HG03103 (cell line): ENCODE results near the gene INTS7.

Experiments used
- ATAC-seq: cut with Tn5 transposase; IDR thresholded peaks from one replicate; pipeline ENCODE4 v1.9.1; 2021; ENCODE audit warnings: low read depth; ENCODE audit not compliant: unreplicated experiment

The INTS7 gene, protein sequence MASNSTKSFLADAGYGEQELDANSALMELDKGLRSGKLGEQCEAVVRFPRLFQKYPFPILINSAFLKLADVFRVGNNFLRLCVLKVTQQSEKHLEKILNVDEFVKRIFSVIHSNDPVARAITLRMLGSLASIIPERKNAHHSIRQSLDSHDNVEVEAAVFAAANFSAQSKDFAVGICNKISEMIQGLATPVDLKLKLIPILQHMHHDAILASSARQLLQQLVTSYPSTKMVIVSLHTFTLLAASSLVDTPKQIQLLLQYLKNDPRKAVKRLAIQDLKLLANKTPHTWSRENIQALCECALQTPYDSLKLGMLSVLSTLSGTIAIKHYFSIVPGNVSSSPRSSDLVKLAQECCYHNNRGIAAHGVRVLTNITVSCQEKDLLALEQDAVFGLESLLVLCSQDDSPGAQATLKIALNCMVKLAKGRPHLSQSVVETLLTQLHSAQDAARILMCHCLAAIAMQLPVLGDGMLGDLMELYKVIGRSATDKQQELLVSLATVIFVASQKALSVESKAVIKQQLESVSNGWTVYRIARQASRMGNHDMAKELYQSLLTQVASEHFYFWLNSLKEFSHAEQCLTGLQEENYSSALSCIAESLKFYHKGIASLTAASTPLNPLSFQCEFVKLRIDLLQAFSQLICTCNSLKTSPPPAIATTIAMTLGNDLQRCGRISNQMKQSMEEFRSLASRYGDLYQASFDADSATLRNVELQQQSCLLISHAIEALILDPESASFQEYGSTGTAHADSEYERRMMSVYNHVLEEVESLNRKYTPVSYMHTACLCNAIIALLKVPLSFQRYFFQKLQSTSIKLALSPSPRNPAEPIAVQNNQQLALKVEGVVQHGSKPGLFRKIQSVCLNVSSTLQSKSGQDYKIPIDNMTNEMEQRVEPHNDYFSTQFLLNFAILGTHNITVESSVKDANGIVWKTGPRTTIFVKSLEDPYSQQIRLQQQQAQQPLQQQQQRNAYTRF

DNA sequence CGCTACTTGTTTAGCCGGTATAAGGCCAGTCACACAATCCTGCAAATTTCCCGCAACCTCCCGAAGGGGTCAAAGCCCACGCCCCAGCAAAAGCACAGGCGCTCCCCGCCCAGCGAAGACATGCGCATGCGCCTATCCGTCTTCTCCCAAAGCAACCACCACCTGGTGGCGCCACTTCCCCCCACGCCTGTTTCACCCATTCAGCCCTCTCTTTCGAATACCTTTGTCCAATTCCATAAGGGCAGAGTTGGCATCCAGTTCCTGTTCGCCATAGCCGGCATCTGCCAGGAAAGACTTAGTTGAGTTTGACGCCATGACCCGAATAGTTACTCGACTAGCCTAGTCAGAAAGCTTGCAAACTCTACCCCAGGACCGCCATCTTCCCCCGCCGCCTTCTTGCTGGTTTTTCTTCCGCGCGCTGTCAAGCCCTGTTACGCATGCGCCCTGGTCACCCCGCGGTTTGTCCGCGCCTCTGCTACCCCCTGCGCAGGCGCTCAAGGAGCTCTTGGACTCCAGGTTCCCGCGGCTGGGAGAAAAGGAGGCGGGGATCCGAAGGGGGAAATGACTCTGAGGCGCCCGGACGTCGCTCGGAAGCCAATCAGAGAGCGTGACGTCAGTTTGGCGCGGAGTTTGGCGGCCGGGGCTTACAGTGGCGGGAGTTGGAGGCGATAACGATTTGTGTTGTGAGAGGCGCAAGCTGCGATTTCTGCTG lies at the start of gene INTS7, which contains the start of gene DTL:
INTS7 (minus strand) TSS at position 435 of the 712 bp plus-strand sequence; CDS start at position 315, 120 bp downstream.
DTL (plus strand) TSS at position 626 of the 712 bp plus-strand sequence. CDS start 143 bp downstream, outside the sequence.
- ATAC-seq, result peak; percentile 63

DNA sequence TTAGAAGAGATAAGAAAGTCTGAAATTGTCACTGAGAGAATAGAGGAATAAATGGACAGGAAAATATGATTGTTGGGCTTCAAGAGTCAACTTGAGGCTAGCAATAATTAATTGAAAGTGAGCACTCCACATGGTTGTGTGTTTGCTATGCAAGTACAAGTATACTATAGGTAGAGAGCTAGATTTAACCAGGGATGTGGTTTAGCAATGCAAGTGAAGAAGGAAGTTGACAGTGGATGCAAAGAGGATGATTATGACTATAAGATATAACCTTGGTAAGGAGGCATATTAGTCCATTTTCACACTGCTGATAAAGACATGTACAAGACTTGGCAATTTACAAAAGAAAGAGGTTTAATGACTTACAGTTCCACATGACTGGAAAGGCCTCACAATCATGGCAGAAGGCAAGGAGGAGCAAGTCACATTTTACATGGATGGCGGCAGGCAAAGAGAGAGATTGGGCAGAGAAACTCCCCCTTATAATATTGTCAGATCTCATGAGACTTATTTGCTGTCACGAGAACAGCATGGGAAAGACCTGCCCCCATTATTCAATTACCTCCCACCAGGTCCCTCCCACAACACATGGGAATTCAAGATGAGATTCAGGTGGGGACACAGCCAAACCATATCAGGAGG lies 47.5 kb upstream of the INTS7 start:
- no peak for ATAC-seq

DNA sequence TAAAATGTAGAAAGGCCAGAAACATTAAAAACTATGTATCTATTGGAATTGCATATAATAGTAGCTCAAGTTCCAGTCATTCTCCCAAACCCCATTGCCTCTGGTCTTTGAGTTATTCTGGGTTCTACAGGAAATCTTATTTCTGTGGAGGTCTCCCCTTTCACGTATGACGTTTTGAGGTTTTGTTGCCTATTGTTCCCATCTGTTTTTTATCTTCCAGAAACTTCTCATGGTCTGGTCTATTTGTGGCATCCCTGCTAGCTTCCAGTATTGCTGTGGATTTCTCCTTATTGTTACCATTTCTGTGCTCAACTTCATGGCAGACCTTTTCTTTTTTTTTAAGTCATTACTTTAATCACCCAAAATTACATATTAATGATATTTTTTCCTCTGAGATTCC lies 43.5 kb upstream of the INTS7 start:
- ATAC-seq, result no peak

DNA sequence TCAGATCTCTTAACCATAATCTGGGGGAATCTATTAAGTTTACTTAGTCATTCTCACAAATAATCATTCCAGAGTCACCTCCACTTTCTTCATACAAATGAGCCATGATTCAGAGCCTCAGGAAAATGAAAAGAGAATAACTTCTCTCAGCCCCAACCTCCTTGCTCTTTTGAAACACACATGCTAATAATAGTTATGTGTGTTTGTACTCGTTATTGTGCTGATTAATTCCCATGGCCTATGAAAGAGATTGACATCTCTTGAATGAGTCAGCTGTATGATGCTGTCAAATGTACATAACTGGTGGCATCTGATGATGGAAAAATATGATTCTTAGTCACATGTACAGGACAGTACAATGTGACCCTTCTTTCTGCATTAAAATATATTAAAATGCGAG lies 41.7 kb upstream of the INTS7 start:
- no peak for ATAC-seq

DNA sequence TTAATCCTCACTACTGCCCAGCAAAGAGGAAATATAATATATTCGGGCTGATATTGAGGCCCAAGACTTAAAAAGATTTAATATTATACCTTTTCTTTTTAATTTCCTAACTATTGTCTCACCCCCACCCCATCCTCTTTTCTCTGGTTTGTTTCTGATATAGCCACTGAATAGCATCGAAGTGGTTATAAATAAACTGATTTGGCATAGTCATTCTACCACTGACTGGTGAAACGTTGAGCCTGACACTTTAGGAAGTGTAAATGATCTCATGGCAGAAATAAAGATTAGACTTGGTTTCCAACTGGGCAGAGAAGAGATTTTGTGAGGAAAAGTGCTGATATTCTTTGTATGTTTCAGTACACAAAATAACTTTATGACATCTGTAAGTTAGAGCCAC lies 39.5 kb upstream of the INTS7 start:
- no peak for ATAC-seq

DNA sequence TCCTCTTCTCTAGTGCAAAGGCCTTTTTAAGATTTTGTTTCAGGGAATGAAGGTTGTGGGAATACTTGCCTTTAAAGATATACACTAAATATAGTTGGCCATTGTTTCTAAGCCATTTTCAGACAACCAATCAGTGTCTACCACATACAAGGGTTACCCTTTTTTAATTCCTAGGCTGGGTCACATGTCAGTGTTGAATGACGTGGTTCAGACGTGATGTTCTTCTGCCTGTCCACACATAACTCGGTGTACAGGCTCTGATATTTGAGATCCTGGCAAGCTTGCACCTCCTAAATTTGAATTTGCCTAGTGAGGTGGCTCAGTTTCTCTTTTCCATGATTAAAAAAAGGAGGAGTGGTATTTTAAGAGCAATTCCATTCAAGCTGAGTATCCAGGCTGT lies 39.0 kb upstream of the INTS7 start:
- ATAC-seq, result no peak

DNA sequence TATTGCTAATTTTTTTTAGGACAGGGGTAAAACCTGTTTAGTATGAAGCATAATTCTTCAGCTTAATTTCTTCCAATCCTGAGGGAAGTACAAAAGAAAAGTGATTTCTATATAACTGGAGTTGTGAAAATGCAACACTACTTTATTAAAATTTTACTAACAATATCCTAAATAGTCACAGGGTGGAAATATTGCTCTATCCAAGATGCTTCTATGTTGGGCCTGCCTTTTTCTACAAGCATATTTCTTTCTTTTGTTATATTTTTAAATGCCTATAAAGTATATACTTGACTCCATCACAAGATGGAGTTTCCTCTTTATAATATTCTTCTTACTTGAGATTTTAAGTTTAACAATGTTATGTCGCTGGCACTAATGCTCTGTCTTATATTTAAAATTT lies 38.1 kb upstream of the INTS7 start:
- no peak for ATAC-seq

DNA sequence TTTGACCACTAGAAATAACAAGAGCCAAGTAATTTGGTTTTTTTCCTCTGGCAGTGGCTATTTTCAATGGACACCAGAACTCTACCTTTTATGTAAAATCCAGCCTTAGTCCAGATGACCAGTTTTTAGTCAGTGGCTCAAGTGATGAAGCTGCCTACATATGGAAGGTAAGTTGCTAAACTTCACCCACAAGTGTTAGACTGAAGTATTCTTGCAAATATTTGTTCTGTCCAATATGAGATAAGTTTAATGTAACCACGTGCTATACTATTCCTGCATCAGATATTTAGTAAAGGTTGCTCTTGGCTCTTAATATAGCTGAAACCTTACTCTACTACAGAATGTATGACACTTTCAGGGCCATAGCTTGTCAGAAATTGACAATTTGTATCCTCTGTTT lies 36.7 kb upstream of the INTS7 start:
- no peak for ATAC-seq

DNA sequence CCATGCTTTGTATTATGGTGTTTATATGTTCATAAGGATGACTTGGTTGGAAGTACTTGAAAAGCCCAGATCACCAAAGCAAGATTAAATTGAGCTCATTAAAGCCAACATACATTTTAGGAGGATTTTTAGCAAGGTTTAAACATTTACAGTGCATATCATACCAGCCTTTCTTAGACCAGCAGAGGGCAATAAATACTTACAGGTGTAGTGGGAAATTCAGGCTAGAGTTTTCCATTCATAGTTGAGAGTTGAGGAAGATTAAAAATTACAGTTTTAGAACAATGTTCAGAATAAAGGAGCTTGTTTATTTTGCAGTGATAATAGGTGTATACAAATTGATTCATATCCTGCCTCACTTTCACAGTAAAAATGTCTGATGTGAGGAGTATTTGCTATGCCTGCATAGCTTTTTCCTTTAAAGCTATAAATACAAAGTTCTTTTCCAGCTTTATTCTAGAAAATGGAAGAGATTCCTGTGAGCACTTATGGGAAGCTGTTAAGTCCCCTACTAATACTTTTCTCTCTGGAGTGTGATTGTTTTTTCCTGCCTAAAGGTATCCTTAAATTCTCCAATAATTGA lies 35.5 kb upstream of the INTS7 start:
- no peak for ATAC-seq

DNA sequence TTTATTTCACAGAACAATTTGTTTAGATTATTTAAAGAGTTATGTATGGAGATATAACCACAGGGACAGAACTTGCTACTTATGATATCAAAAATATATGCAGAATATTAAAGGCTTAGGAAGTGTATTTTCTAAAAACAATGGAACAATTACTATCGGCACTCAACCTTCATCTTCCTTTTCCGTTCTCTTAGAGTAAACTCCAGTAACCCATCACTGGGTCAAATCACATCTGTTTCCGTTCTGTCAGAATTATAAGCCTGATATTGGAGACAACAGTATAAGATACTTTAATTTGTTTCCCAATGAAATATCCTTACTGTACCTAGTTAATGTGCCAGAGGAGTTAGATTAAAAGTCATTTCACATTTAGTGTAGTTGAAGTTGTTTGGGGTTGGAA lies 32.4 kb upstream of the INTS7 start:
- no peak for ATAC-seq

DNA sequence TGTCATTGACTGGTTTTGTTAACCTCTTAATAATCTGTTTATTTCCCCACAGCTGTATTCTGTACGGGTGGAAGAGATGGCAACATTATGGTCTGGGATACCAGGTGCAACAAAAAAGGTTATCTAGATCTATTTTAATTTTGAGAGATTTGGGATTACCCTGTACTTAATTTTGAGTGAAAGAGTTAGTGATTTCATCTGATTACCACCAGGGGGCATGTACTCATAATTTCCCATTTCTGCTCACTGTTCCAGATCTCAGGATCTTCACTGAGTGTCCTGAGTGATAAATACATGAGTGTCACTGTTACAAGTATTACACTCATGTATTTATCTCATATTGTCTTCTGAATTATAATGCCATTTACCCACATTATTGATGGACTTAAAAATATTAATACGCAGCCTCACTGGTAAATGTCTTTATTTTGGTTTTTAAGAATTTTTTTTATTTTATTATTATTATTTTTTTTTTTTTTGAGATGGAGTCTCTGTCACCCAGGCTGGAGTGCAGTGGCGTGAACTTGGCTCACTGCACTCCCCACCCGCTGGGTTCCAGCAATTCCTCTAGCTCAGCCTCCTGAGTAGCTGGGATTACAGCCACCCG lies 27.6 kb upstream of the INTS7 start:
- ATAC-seq, result no peak

DNA sequence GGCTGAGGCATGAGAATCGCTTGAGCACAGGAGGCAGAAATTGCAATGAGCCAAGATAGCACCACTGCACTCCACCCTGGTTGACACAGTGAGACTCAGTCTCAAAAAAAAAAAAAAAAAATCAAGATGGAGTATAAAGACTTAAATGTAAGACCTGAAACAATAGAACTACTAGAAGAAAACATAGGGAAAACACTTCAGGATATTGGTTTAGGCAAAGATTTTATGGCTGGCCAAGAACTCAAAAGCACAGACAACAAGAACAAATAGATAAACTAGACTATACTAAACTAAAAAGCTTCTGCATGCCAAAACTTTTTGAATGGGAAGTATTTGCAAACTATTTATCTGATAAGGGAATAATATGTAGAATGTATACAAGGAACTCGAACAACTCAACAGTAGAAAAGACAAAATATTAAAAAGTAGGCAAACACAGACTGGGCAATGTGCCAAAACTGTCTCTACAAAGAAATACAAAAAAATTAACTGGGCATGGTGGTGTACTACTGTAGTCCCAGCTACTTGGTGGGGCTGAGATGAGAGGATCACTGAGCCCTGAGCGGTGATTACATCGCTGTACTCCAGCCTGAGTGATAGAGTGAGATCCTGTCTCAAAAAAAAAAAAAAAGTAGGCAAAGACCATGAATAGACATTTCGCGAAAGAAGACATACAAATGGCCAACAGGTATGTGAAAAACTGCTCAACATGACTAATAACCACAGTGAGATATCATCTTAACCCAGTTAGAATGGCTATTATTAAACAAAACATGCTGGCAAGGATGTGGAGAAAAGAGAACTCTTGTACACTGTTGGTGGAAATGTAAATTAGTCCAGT lies 25.5 kb upstream of the INTS7 start:
- no peak for ATAC-seq

DNA sequence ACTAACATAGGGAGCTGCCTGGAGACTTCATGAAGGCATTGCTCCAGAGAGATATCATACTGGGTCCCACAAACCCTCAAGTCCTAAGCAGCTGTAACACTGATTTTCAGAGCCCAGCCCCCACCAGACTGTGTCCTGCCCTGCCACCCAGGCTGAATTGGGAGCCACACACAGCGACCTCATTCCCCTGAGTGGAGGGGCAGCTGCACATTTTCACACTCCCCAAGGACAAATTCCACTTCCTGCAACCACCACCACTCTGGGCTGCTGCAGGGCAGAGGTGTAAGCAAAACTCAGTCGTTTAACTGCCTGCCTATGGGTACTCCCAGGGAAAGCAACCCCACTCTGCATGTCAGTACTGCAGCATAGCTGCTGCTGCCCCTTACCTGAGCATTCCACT lies 20.0 kb upstream of the INTS7 start:
- no peak for ATAC-seq

DNA sequence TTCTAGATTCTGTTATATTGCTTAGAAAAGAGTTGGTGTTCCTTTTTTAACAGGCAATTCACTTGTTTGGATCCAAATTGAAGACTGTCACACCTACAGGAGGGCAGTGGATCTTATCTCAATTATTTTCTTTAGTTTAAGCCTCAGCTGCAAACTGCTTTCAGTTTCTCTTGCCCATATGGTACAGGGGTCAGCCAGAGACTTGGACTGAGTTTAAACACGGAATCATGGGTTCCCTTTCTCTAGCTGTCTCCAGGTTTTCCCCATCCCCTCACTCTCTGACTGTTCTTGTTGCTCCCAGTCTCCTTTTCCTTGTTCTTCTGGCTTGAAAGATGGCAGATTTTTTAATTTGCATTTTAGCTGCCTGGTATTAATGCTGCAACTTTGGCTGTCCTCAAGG lies 18.6 kb upstream of the INTS7 start:
- ATAC-seq, result no peak

DNA sequence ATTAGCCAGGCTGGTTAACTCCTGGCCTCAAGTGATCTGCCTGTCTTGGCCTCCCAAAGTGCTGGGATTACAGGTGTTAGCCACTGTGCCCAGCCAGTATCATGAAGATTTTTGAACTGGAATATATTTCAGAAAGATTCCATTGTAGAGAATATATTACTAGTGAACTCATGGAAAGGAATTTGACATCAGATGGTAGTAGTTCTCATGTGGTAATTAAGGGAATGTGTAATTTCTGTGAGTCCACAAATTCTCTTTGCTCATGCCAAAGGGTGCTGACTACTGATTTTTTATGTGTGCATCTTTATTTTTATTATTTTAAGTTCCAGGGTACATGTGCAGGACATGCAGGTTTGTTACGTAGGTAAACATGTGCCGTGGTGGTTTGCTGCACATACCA lies 10.6 kb upstream of the INTS7 start:
- no peak for ATAC-seq

DNA sequence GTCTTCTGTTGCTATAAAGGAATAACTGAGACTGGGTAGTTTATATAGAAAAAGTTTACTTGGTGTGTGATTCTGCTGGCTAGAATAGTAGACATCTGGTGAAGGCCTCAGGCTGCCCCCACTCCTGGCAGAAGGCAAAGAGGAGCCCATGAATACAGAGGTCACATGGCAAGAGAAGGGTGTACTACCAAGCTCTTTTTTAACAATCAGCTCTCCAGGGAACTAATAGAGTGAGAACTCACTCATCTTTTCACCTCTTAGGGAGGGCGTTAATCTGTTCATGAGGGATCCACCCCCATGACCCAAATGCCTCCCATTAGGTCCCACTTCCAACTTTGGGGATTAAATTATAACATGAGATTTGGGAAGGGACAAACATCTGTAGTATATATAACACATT lies 9.5 kb upstream of the INTS7 start:
- ATAC-seq, result no peak

DNA sequence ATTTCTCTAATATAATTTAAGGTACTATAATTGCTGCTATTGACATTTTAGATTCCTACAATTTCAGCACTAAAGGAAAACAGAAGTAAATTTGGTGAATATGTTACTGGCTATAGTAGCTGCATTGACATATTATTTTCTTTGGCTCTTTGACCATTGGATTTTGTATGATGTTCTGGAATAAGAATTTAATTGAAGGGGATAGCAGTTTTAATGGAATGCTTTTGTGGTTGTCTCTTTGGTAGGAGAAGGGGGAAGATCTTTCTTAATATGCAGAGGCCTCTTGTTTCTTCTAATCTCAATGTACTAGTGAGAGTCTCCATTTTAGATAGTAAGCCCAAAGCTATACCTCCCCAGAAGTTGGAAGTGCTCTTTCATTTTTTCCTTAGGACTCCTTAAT lies 7.1 kb upstream of the INTS7 start:
- ATAC-seq, result no peak

DNA sequence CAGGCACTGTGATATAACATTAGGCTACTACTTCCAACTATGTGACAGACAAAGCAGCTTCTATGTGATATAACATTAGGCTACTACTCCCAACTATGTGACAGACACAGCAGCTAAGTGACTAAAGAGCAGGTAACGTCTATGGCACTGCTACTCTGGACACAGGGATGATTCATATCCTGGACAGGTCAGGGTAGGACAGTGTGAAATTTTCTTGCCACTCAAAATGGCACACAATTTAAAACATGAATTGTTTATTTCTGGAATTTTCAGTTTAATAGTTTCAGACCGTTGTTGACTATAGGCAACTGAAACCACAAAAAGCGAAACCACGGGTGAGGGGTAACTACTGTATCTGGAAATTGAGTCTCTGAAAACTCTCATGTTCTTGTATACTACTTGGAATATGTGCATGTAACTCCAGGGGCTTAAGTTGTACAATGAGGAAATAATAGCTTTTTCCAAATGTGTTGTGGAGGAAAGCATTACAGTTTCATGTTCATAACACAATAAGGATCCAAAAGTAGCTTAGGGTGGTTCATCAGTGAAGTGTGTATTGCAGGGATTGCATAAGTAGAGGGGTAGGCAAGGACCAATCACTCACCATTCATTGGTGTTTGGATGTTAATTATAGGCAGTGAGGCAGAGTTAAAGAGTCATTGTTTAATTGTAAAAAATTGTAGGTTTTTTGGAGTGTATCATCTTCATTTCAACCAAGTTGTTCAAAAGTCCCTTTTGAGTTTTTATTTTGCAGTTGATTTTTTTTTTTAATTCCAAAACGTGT lies 5.5 kb upstream of the INTS7 start:
- ATAC-seq, result no peak
